KMS-11 (cell line): Measurements from ENCODE around the gene TSPAN13.
A peak's percentile ranks its signal among the peaks of the same experiment; 100 is the strongest.

Source experiments
- H2AFZ ChIP-seq: fragments of 200-600 bp; sonication (generic); 2 replicates; pipeline ENCODE4 v1.6.1; 2016; ENCODE audit warnings: antibody characterized with exemption, mixed run types, low read depth
- H3K27ac ChIP-seq: fragments of 200-600 bp; sonication (generic); 2 replicates; pipeline ENCODE4 v1.6.1; 2016; ENCODE audit warnings: mild to moderate bottlenecking, mixed run types
- H3K27me3 ChIP-seq: fragments of 200-600 bp; sonication (generic); 2 replicates; pipeline ENCODE4 v1.6.1; 2017; ENCODE audit warnings: mild to moderate bottlenecking, low read depth, mixed run types, moderate library complexity; ENCODE audit not compliant: insufficient read depth
- H3K36me3 ChIP-seq: fragments of 200-600 bp; sonication (generic); 2 replicates; pipeline ENCODE4 v1.6.1; 2017; ENCODE audit warnings: mild to moderate bottlenecking, mixed run types; ENCODE audit not compliant: insufficient read depth
- H3K4me1 ChIP-seq: fragments of 200-600 bp; sonication (generic); 2 replicates; pipeline ENCODE4 v1.6.1; 2016; ENCODE audit warnings: mild to moderate bottlenecking, low read depth, mixed run types; ENCODE audit not compliant: poor library complexity, severe bottlenecking
- H3K4me2 ChIP-seq: fragments of 200-600 bp; sonication (generic); 2 replicates; pipeline ENCODE4 v1.7.0; 2016; ENCODE audit warnings: mild to moderate bottlenecking, mixed run types
- H3K4me3 ChIP-seq: fragments of 200-600 bp; sonication (generic); IDR thresholded peaks from 2 replicates; pipeline ENCODE4 v1.6.1; 2017; ENCODE audit warnings: low read depth, low read length, mixed read lengths; ENCODE audit not compliant: insufficient read depth
- H3K79me2 ChIP-seq: fragments of 200-600 bp; sonication (generic); 2 replicates; pipeline ENCODE4 v1.6.1; 2016; ENCODE audit warnings: low read depth, mixed run types; ENCODE audit not compliant: insufficient read depth
- H3K9ac ChIP-seq: fragments of 200-600 bp; sonication (generic); 2 replicates; pipeline ENCODE4 v1.6.1; 2016; ENCODE audit warnings: mild to moderate bottlenecking, mixed run types
- H4K20me1 ChIP-seq: fragments of 200-600 bp; sonication (generic); 2 replicates; pipeline ENCODE4 v1.6.1; 2016; ENCODE audit warnings: mild to moderate bottlenecking, mixed run types; ENCODE audit not compliant: insufficient read depth
- TF ChIP-seq, protein P1 (sequence below): fragments of 200-600 bp; sonication (generic); conservative IDR thresholded peaks from 2 replicates; pipeline ENCODE4 v1.6.1; 2017; ENCODE audit warnings: low read depth, mild to moderate bottlenecking, antibody characterized with exemption, low read length, moderate library complexity, mixed read lengths

The TSPAN13 gene

DNA sequence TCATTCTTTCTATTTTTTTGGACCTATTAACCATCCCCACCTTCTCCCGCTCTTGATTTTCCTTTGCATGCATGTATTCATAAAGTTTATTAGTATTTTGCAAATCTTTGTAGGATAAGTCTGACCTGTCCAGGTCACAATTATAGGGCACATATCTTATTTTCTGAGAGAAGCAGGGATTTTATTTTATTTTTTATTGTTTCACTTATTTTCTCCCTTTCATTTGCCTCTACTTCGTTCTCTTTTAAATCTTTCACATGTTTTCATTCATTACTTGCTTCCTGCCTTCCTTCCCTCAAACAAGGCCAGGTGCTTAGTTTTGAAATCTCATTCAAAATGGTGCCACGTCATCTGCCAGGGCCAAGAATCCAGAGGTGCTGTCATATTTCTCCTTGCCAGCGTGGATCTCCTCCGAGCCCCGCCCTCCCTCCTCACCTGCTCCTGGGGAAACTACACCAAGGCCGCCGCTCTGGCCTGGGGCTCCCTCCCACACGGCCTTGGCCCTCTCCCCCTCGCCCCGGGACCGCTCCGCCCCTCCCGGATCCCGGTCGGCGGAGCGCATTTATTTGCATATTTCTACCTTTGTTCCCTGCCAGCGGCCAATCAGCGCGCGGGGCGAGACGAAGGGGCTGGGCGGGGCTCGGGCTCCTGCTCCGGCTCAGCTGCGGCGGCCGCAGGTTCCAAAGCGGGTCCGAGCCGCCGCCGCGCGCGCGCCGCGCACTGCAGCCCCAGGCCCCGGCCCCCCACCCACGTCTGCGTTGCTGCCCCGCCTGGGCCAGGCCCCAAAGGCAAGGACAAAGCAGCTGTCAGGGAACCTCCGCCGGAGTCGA is at the start of gene TSPAN13:
Gene TSPAN13 (plus strand): TSS at position 654 of the 830 bp plus-strand sequence. CDS start 213 bp downstream, outside the sequence.
- H3K9ac ChIP-seq, result peak within 1 kb of the TSS; percentile 52; the same call in 1 of the 2 replicates
- no peak within 1 kb of the TSS for H3K27ac ChIP-seq
- no peak within 1 kb of the TSS for H3K4me3 ChIP-seq
- H3K4me2 ChIP-seq, result peak within 1 kb of the TSS; percentile 44
- H3K36me3 ChIP-seq, result no peaks in the 10 kb centered on the region
- H4K20me1 ChIP-seq, result no peaks in the 10 kb centered on the region
- TF ChIP-seq, protein P1, sequence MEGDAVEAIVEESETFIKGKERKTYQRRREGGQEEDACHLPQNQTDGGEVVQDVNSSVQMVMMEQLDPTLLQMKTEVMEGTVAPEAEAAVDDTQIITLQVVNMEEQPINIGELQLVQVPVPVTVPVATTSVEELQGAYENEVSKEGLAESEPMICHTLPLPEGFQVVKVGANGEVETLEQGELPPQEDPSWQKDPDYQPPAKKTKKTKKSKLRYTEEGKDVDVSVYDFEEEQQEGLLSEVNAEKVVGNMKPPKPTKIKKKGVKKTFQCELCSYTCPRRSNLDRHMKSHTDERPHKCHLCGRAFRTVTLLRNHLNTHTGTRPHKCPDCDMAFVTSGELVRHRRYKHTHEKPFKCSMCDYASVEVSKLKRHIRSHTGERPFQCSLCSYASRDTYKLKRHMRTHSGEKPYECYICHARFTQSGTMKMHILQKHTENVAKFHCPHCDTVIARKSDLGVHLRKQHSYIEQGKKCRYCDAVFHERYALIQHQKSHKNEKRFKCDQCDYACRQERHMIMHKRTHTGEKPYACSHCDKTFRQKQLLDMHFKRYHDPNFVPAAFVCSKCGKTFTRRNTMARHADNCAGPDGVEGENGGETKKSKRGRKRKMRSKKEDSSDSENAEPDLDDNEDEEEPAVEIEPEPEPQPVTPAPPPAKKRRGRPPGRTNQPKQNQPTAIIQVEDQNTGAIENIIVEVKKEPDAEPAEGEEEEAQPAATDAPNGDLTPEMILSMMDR, result no peak
- peak within 1 kb of the TSS; percentile 92 for H2AFZ ChIP-seq
- peaks cover 6% of the 10 kb centered on the region for H3K4me1 ChIP-seq
- no peaks in the 10 kb centered on the region for H3K27me3 ChIP-seq
- H3K79me2 ChIP-seq, result no peaks in the 10 kb centered on the region

DNA sequence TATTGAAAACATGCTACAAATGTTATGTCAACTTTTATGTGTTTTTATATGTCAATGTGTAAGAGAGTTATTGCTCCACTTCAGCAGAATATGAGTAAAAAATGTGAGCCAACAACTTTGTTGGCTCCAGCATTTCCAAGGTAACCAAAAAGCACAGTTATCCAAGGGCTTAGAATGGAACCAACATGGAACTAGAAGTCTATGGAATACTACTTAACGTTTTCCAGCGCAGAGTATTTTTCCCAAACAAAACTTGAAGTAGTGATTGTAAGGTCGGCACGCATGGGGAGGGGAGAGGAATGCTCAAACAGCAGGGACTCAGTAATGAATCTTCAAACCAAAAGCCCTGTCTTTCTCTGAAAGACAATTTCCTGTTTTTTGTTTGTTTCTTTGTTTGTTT is 45.0 kb upstream of the TSPAN13 start:
- H4K20me1 ChIP-seq, result no peaks in the 10 kb centered on the region
- no peak overlapping the region for H3K27ac ChIP-seq
- H3K4me1 ChIP-seq, result no peaks in the 10 kb centered on the region
- H3K4me2 ChIP-seq, result no peak overlapping the region
- TF ChIP-seq, protein P1, result no peak
- no peaks in the 10 kb centered on the region for H3K27me3 ChIP-seq
- no peaks in the 10 kb centered on the region for H3K79me2 ChIP-seq
- H3K36me3 ChIP-seq, result peaks cover 27% of the 10 kb centered on the region
- H2AFZ ChIP-seq, result no peak overlapping the region
- H3K9ac ChIP-seq, result no peak overlapping the region
- no peak overlapping the region for H3K4me3 ChIP-seq

DNA sequence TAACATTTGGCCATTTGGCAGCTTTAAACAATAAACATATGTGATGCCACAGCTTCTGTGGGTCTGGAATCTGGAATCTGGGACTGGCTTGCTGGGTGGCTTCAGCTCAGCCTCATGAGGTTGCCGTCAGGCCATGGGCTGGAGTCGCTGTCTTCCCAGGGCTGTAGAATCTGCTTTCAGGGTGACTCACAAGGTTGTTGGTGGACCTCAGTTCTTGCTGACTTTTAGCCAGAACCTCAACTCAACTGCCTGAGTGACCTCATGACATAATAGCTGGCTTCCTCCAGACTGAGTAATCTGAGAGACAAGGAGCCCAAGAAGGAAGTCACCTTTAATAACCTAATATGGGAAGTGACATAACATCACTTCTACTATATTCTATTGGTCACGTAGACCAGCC is 44.6 kb upstream of the TSPAN13 start:
- no peak overlapping the region for H3K27ac ChIP-seq
- H4K20me1 ChIP-seq, result no peaks in the 10 kb centered on the region
- TF ChIP-seq, protein P1, result no peak
- H3K4me3 ChIP-seq, result no peak overlapping the region
- H3K27me3 ChIP-seq, result no peaks in the 10 kb centered on the region
- H2AFZ ChIP-seq, result no peak overlapping the region
- H3K4me2 ChIP-seq, result no peak overlapping the region
- peaks cover 24% of the 10 kb centered on the region for H3K36me3 ChIP-seq
- no peak overlapping the region for H3K9ac ChIP-seq
- H3K79me2 ChIP-seq, result no peaks in the 10 kb centered on the region
- no peaks in the 10 kb centered on the region for H3K4me1 ChIP-seq

DNA sequence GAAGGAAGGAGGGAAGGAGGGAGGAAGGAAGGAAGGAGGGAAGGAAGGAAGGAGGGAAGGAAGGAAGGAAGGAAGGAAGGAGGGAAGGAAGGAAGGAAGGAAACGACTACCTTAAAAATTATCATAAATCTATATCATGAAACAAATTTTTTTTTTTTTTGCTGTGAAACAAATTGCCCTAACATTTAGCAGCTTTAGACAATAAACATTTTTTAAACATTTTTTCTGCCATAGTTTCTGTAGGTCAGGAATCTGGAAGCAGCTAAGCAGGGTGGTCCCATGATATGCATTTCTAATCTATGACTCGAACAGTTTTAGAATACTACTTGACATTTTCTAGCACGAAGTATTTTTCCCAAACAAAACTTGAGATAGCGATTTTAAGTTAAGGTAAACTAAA is 42.9 kb upstream of the TSPAN13 start:
- no peak overlapping the region for H3K4me2 ChIP-seq
- H3K27ac ChIP-seq, result no peak overlapping the region
- H2AFZ ChIP-seq, result no peak overlapping the region
- no peak overlapping the region for H3K4me3 ChIP-seq
- H3K36me3 ChIP-seq, result peaks cover 13% of the 10 kb centered on the region
- no peak overlapping the region for H3K9ac ChIP-seq
- H4K20me1 ChIP-seq, result no peaks in the 10 kb centered on the region
- TF ChIP-seq, protein P1, result no peak
- H3K4me1 ChIP-seq, result no peaks in the 10 kb centered on the region
- H3K79me2 ChIP-seq, result no peaks in the 10 kb centered on the region
- H3K27me3 ChIP-seq, result no peaks in the 10 kb centered on the region
